GM21390 (cell line): ENCODE results near the gene PPP1R15B.
"Not testable (repeated sequence)": the region's sequence is repeated elsewhere in the genome, so short reads cannot be mapped to it uniquely, and the experiment has no call there.

Experiments used
- ATAC-seq: cut with Tn5 transposase; IDR thresholded peaks from one replicate; pipeline ENCODE4 v1.9.1; 2021; ENCODE audit not compliant: unreplicated experiment

Gene PPP1R15B

DNA sequence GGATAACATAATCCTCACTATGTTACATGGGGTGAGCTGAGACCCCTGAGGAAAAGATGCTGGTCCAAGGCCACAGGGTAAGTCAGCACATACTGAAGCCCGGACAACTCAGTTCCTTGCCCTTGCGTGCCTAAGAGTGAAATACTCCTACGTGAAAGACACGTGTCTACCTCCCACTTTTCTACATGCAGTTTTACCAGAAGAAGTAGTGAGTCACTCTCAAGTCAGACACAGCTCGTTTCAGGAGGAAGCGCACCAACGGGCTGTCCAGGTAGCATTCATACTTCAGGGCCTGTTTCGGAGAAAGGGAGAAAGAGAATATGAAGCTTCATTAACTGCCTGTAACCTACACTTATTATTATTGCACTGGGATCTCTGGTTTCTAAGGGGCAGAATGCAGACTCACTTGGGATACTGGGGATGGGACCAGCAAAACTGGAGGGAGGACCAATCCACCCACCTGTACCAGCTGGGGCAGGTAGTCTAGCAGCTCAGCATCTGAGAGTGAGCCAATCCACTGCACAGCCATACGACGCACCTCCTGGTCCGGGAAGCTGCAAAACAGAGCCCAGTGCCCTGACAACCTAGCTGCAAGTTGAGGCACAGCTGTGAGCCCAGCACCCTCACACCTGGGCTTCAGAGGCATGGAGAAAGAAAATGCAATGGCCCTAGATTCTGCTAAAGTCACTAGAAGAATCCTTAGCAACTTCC is 32.4 kb upstream of the PPP1R15B start:
- ATAC-seq, result no peak

GRCh38 chr1:204443260-204443619 is 31.6 kb upstream of the PPP1R15B start:
- no peak for ATAC-seq

- no peak for ATAC-seq
Observed at GRCh38 chr1:204442376-204443259, 31.0 kb upstream of the PPP1R15B start.

DNA sequence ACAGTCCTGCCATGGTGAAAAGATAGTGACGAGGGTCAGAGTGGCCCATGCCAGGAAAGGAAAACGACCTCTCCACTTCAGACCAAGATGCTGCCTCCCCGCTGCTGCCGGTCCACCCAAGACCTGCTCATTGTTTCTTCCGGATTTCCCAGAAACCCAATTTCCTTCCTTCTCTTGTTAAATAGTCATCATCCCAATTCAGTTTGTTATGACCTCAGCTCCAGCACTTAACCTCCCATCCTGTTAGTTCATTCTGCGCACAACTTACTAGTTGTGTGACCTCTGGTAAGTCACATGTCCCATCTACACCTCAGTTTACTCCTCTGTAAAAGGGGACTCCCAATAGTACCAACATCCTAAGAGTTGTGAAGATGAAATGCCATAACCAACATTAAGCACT is 29.9 kb upstream of the PPP1R15B start:
- no peak for ATAC-seq

GRCh38 chr1:204439621-204440375 is 28.2 kb upstream of the PPP1R15B start:
- no peak for ATAC-seq

DNA sequence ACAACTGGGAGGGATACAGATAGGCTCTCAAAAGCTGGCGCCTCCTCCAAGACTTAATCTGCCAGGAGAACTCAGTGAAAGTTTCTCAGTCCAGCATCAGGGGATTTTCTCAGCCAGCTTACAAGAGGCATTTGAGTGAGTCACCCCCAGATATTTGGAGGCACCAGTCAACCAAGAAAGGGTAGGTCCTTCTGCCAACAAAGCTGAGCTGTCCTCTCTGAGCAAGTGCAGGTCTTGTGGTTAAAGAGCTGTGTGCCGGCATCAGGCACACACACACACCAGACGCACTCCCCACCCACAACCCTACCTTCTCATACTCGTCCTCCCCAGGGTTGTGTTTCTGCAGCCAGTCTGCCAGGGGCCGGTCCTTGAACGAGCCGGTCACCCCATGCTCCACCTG is 27.0 kb upstream of the PPP1R15B start:
- no peak for ATAC-seq

DNA sequence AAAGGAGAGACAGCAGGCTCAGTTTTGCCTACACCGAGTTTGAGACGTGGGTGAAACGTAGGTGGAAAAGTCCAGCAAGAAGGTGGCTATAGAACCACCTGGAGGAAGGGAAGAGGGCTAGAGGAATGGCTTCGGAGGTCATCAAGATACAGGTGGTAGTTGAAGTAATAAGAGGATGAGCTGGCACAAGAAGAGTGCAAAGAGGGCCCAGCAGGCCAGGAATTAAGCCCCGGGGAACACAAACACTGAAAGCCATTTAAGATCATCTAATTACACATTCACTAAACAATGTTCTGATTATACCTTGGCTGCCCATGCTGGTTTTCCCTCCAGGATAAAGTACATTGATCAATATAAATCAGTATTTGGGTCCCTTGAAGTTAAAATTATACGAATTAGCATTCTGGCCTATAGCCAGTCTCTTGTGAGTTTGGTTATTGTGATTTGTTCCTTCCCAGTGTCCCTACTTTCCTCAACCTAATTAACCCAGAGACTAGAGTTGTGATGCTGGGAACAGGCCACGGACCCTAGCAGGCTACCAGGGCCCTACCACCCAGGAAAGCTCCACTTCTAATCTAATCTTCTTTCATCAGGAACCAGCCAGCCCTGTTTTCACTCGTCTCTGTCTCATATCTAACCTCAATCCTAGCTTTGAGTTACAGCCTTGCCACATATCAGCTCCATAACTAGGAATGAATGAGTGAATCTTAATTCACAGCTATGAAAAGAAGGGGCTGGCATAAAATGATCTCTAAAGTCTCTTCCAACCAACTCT is 26.4 kb upstream of the PPP1R15B start:
- no peak for ATAC-seq

GRCh38 chr1:204435872-204436271 is 24.3 kb upstream of the PPP1R15B start:
- no peak for ATAC-seq

- ATAC-seq, result no peak
Observed at GRCh38 chr1:204435381-204435831, 23.8 kb upstream of the PPP1R15B start.

DNA sequence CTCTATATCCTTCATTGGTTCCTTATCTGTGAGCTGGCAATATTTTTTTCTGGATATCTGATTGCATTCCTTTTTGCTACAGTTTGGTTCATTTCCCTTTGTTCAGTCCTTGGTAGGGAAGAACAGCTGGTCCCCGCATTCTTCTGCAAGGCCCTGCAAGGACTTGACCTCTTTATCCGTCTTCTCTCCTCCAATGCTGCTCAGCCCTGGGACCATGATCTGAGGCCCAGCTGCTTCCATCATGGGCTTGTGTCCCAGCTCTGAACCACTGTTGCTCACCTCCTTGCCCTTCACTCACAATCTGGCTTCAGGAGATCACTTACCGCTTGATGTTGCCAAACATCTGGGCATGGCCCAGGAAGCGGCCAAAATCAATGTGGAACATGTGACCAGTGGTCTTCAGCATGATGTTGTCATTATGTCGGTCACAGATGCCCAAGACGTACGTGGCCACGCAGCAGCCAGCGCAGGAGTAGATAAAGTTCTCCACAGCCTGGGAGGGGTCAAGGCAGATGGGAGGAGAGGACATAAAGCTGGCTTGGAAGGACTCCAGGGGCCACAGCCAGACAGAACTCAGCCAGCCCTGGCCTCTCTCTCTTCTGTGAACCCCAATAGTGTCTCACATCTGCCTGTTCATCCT is 22.6 kb upstream of the PPP1R15B start:
- ATAC-seq, result no peak

DNA sequence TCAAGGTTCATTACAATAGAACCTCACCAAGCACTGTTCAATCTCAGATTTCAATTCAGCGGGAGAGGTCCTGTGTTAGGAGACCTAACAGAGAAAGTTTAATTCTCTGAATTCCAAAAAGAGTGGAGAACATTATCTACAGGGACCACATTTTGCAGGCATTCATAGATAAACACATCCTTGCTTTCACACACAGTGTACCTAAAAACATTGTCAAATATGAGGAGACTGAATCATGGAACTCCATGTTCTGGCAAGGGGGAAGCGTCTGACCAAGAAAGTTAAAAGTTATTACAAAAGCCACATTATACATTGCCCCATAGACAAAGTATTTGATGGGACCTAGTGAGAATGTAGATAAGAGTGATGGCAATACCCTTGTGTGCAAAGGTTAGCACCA is 21.1 kb upstream of the PPP1R15B start:
- no peak for ATAC-seq

- no peak for ATAC-seq
Observed at GRCh38 chr1:204431310-204432184, 19.9 kb upstream of the PPP1R15B start.

DNA sequence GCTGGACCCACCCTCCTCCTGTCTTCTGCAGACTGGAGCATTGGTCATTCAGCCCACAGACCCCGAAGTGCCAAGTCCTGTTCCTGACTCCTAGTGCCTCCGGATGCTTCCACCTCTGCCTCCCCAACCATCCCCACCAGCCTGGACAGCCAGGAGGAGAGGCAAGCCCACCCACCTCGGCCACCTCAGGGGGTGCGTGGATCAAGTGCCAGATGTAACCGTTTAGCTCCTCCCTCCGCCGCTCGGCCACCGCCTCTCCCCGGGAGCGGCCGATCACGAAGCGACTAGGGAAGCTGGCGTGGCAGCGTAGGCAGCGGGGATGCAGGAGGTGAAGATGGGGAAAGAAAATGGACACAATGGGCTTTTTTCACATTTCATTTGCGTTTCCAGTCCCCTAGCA is 18.1 kb upstream of the PPP1R15B start:
- ATAC-seq, result no peak

DNA sequence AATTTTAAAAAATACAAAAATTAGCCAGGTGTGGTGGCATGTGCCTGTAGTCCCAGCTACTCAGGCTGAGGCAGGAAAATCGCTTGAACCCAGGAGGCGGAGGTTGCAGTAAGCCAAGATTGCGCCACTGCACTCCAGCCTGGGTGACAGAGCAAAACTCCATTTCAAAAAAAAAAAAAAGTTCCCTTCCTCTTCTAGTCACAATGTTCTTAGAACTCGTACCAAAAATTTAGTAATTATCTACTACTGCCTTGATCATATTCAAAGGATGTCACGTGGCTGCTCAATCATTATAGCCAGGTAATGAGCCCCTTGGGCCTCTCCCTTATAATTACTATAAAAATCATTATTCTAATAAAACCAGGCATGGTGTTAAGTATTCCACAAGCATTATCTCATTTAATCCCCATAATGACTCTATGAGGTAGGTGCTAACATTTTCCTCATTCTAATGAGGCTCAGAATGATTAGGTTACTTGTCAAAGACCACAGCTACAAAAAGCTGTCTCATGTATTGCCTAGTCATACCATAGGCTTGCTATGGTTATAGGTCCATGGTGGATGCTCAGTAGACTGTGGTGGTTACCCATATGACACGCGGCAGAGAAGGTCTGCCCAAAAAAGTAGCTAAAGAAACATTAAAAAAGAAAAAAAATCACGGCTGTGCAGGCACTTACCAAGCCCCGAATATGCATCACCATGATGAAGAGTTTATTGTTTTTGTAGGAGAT is 15.5 kb upstream of the PPP1R15B start:
- no peak for ATAC-seq

DNA sequence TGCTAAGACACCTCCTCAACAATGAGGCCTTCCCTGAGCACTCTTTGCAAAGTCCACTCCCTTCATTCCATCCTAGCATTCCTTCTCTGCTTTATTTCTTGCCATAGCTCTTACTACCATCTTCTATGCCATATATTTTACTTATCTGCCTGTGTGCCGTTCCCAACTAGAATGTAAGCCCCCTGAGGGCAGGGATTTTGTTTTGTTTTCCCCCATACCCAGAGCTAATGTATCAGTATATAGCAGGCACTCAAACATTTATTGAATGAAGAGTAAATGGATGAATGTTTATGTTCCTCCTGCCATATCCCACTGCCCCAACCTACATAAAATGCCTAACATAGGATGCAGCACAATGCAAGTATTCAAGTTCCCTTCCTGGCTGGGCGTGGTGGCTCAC is 14.9 kb upstream of the PPP1R15B start:
- ATAC-seq, result no peak

- ATAC-seq, result no peak
Observed at GRCh38 chr1:204426035-204426436, 14.4 kb upstream of the PPP1R15B start.

DNA sequence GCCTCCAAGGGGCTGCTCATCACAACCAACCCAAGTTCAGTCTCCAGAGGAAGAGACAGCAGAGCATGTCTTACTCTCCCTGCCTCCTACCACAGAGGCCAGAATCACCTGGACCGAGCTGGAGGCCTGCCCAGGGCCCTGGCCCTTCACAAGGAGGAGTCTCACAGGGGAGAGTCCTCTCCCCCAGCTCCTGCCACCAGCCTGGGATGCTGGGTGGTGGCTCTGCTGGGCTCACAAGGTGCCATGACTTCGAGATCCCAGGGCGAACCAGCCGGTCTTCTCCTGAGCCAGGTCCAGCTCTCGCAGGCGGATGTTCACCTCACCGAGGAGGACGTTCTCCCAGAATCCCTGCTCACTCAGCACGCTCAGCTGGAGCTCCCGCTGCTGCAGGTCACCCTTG is 13.0 kb upstream of the PPP1R15B start:
- ATAC-seq, result no peak

DNA sequence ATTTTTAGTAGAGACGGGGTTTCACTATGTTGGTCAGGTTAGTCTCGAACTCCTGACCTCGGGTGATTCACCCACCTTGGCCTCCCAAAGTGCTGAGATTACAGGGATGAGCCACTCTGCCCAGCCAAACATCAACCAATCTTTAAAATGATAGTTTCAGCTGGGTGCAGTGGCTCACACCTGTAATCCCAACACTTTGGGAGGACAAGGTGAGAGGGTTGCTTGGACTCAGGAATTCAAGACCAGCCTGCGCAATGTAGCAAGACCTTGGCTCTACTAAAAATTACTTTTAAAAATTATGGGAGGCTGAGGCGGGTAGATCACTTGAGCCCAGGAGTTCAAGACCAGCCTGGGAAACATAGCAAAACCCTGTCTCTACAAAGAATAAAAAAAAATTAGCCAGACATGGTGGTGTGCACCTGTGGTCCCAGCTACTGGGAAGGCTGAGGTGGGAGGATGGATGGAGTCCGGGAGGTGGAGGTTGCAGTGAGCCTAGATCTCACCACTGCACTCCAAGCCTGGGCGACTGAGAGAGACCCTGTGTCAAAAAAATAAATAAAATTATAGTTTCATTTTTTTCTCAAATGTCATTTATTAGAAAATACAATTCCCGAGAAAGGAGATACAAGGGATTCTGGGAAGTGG is 10.6 kb upstream of the PPP1R15B start:
- ATAC-seq, result not testable (repeated sequence)
